Endodermal cell (in vitro differentiated cells): ENCODE results near the gene CBLC. TPM values are rescaled to one million over a fixed set of nuclear protein-coding genes. Genes with fewer than 3 reads are reported as not detected.
"Not testable (repeated sequence)": the region's sequence is repeated elsewhere in the genome, so short reads cannot be mapped to it uniquely, and the experiment has no call there.

Source experiments
- DNase-seq: peaks from one replicate; pipeline ENCODE4 v3.0.0-alpha.2; 2017
- H3K27ac ChIP-seq: 2 replicates; pipeline ENCODE4 v1.5.1; 2013; ENCODE audit warnings: mild to moderate bottlenecking, low read depth, low read length, moderate library complexity
- H3K27me3 ChIP-seq: 2 replicates; pipeline ENCODE4 v1.6.1; 2013; ENCODE audit warnings: mild to moderate bottlenecking, low read length, moderate library complexity; ENCODE audit not compliant: insufficient read depth, control insufficient read depth, poor library complexity, severe bottlenecking
- H3K36me3 ChIP-seq: 2 replicates; pipeline ENCODE4 v1.7.0; 2013; ENCODE audit warnings: mild to moderate bottlenecking, low read length, moderate library complexity; ENCODE audit not compliant: control insufficient read depth, insufficient read depth
- H3K4me1 ChIP-seq: one replicate; pipeline ENCODE4 v1.7.0; 2013; ENCODE audit warnings: low read length; ENCODE audit not compliant: control insufficient read depth, insufficient read depth
- H3K4me3 ChIP-seq: 2 replicates; pipeline ENCODE4 v1.5.1; 2013; ENCODE audit warnings: mild to moderate bottlenecking, low read length, moderate library complexity
- H3K9ac ChIP-seq: 2 replicates; pipeline ENCODE4 v1.6.1; 2013; ENCODE audit warnings: mild to moderate bottlenecking, low read length, moderate library complexity; ENCODE audit not compliant: poor library complexity, severe bottlenecking; ENCODE audit errors: extremely low read depth
- H3K9me3 ChIP-seq: 2 replicates; pipeline ENCODE4 v1.6.1; 2013; ENCODE audit warnings: mild to moderate bottlenecking, low read length, moderate library complexity; ENCODE audit not compliant: control insufficient read depth
- H3K27ac Mint-ChIP-seq: 2 replicates; pipeline ENCODE4 v1.8.0; 2020; ENCODE audit warnings: mixed read lengths
- H3K27me3 Mint-ChIP-seq: 2 replicates; pipeline ENCODE4 v1.8.0; 2021; ENCODE audit warnings: mild to moderate bottlenecking, mixed read lengths; ENCODE audit not compliant: insufficient read depth
- H3K36me3 Mint-ChIP-seq: 2 replicates; pipeline ENCODE4 v1.8.0; 2020; ENCODE audit warnings: low read depth, mixed read lengths
- H3K4me1 Mint-ChIP-seq: 2 replicates; pipeline ENCODE4 v1.8.0; 2020; ENCODE audit warnings: mixed read lengths
- H3K4me3 Mint-ChIP-seq: 2 replicates; pipeline ENCODE4 v1.8.0; 2020; ENCODE audit warnings: mild to moderate bottlenecking, moderate library complexity, mixed read lengths
- H3K9me3 Mint-ChIP-seq: 2 replicates; pipeline ENCODE4 v1.8.0; 2020; ENCODE audit warnings: mild to moderate bottlenecking, mixed read lengths
- CTCF ChIP-seq: fragments of 200-600 bp; sonication (generic); conservative IDR thresholded peaks from 2 replicates; pipeline ENCODE4 v1.5.0; 2021; ENCODE audit warnings: antibody characterized with exemption, mild to moderate bottlenecking
- WGBS, 2 experiments: methylation state at CpG; one replicate each; pipeline versions ENCODE4 v1.1.5 to v1.1.7; 2013; ENCODE audit warnings: missing lambda C conversion rate in 2 of 2, mixed read lengths in 1 of 2; ENCODE audit not compliant: insufficient coverage in 1 of 2, insufficient read length in 1 of 2; 5-methylcytosine and 5-hydroxymethylcytosine counted together
- total RNA-seq, 2 donors: library from RNA; stranded (reverse); fragmentation: NEBNext Ultra II Directional in 1 of 2; extraction: Animal tissue kit (Norgen Biotek cat#: 25700) in 1 of 2; gene quantifications; 2 replicates in 1 of 2; 3 replicates in 1 of 2; pipeline ENCODE4 v1.2.1, GENCODE V29; 2021

The CBLC gene
- total RNA-seq, 2 donors from 2014 or later: 6.6 to 15.5 TPM

- Mint-ChIP-seq H3K27ac (no peak overlapping the region), H3K9me3 (peaks cover 10% of the 10 kb centered on the region), H3K36me3 (no peaks in the 10 kb centered on the region), H3K27me3 (peaks cover 48% of the 10 kb centered on the region), H3K4me3 (no peak overlapping the region), H3K4me1 (peaks cover 3% of the 10 kb centered on the region)
- Histone ChIP-seq H3K4me3 (no peak overlapping the region), H3K4me1 (no peaks in the 10 kb centered on the region), H3K27me3 (no peaks in the 10 kb centered on the region), H3K9ac (no peak overlapping the region), H3K9me3 (no peaks in the 10 kb centered on the region), H3K27ac (no peak overlapping the region), H3K36me3 (no peaks in the 10 kb centered on the region)
- 18 to 23% methylated on average over 7 to 13 of the region's 15 CpGs for WGBS, 2 experiments
- DNase-seq: peak; percentile 99
- TF ChIP-seq CTCF: peak; percentile 95
Observed at GRCh38 chr19:44770550-44771257, 7.0 kb upstream of the CBLC start.

- H3K4me1 Mint-ChIP-seq, H3K27ac ChIP-seq, DNase-seq, H3K9me3 ChIP-seq, H3K4me1 ChIP-seq, H3K36me3 ChIP-seq, H3K36me3 Mint-ChIP-seq, H3K27me3 ChIP-seq, H3K9ac ChIP-seq, H3K4me3 ChIP-seq, H3K4me3 Mint-ChIP-seq, H3K27ac Mint-ChIP-seq, H3K9me3 Mint-ChIP-seq: not testable (repeated sequence)
- WGBS, 2 experiments: 91 to 93% methylated on average over 14 to 18 of the region's 18 CpGs
- H3K27me3 Mint-ChIP-seq: peaks cover 51% of the 10 kb centered on the region
Observed at GRCh38 chr19:44772144-44772543, 5.5 kb upstream of the CBLC start.

GRCh38 chr19:44772959-44773358 is 4.7 kb upstream of the CBLC start:
- Mint-ChIP-seq H3K4me3 (no peak overlapping the region), H3K4me1 (peaks cover 3% of the 10 kb centered on the region), H3K27me3 (peaks cover 43% of the 10 kb centered on the region), H3K27ac (no peak overlapping the region), H3K36me3 (no peaks in the 10 kb centered on the region), H3K9me3 (peaks cover 10% of the 10 kb centered on the region)
- H3K4me3 ChIP-seq: no peak overlapping the region
- no peak for TF ChIP-seq CTCF
- H3K27me3 ChIP-seq: no peaks in the 10 kb centered on the region
- no peaks in the 10 kb centered on the region for H3K9me3 ChIP-seq
- H3K4me1 ChIP-seq: no peaks in the 10 kb centered on the region
- H3K27ac ChIP-seq: no peak overlapping the region
- no peaks in the 10 kb centered on the region for H3K36me3 ChIP-seq
- no peak for DNase-seq
- H3K9ac ChIP-seq: no peak overlapping the region
- 88 to 94% methylated on average over 3 of the region's 3 CpGs for WGBS, 2 experiments
